OCI-LY7 (cell line): ENCODE results near the gene GNAO1. TPM values are rescaled to one million over a fixed set of nuclear protein-coding genes. Genes with fewer than 3 reads are reported as not detected.

Experiments
- BruUV-seq: library from RNA; stranded (reverse); fragments of 400-500 nt; replicated peaks from 2 replicates; lab custom pipeline; 2021; lab: Mats Ljungman, UMichigan
- CTCF ChIA-PET: fragments of 300-600 bp; sonication (Branson Sonifier 250); formaldehyde crosslinking; loops from one replicate; lab custom pipeline; 2022; ENCODE audit warnings: antibody characterized with exemption; ENCODE audit not compliant: unreplicated experiment; lab: Charles Lee
- POLR2A ChIA-PET: fragments of 300-600 bp; sonication (Branson Sonifier 250); formaldehyde crosslinking; loops from one replicate; lab custom pipeline; 2022; ENCODE audit warnings: antibody characterized with exemption; lab: Charles Lee
- DNase-seq: peaks from one replicate; pipeline ENCODE4 v3.0.0-alpha.2; 2015; ENCODE audit warnings: low spot score
- H2AFZ ChIP-seq: fragments of 200-600 bp; sonication (generic), shearing (Covaris generic); 2 replicates; pipeline ENCODE4 v1.6.1; 2014; ENCODE audit warnings: mild to moderate bottlenecking, antibody characterized with exemption, low read length, moderate library complexity
- H3K27ac ChIP-seq: fragments of 200-600 bp; sonication (generic); 2 replicates; pipeline ENCODE4 v1.5.1; 2014; ENCODE audit warnings: mixed run types, low read depth, mild to moderate bottlenecking, moderate library complexity, low read length, inconsistent platforms; ENCODE audit not compliant: poor library complexity, severe bottlenecking
- H3K36me3 ChIP-seq: fragments of 200-600 bp; sonication (generic); 2 replicates; pipeline ENCODE4 v1.6.1; 2014; ENCODE audit warnings: mild to moderate bottlenecking, antibody characterized with exemption, low read length, moderate library complexity, mixed read lengths; ENCODE audit not compliant: insufficient read depth
- H3K4me1 ChIP-seq: fragments of 200-600 bp; sonication (generic); 2 replicates; pipeline ENCODE4 v1.5.1; 2014; ENCODE audit warnings: mild to moderate bottlenecking, low read length; ENCODE audit not compliant: insufficient read depth, poor library complexity, severe bottlenecking
- H3K4me2 ChIP-seq: fragments of 200-600 bp; sonication (generic); 2 replicates; pipeline ENCODE4 v1.6.1; 2014; ENCODE audit warnings: mild to moderate bottlenecking, low read length
- H3K4me3 ChIP-seq: fragments of 200-600 bp; sonication (generic); 2 replicates; pipeline ENCODE4 v1.5.1; 2014; ENCODE audit warnings: mild to moderate bottlenecking, low read depth, low read length; ENCODE audit not compliant: poor library complexity, severe bottlenecking
- H3K79me2 ChIP-seq: fragments of 200-600 bp; sonication (generic); 2 replicates; pipeline ENCODE4 v1.6.1; 2016; ENCODE audit warnings: low read depth, mild to moderate bottlenecking, low read length, moderate library complexity, mixed read lengths; ENCODE audit not compliant: insufficient read depth
- H3K9me2 ChIP-seq: fragments of 200-600 bp; sonication (generic); 2 replicates; pipeline ENCODE4 v1.6.1; 2016; ENCODE audit warnings: mild to moderate bottlenecking, low read length, mixed read lengths; ENCODE audit not compliant: insufficient read depth
- H3K9me3 ChIP-seq: fragments of 200-600 bp; sonication (generic); 2 replicates; pipeline ENCODE4 v1.6.1; 2014; ENCODE audit warnings: mild to moderate bottlenecking, mixed run types, low read length, mixed read lengths
- H4K20me1 ChIP-seq: fragments of 200-600 bp; sonication (generic); 2 replicates; pipeline ENCODE4 v1.6.1; 2014; ENCODE audit warnings: mild to moderate bottlenecking, antibody characterized with exemption, low read length, moderate library complexity, mixed read lengths; ENCODE audit not compliant: insufficient read depth
- EZH2phosphoT487 ChIP-seq: fragments of 200-600 bp; sonication (generic); IDR thresholded peaks from 2 replicates; pipeline ENCODE4 v1.6.1; 2018; ENCODE audit warnings: low read depth, borderline replicate concordance, mild to moderate bottlenecking, mixed run types, antibody characterized with exemption, low read length, moderate library complexity, mixed read lengths
- intact Hi-C: fragments of 100-400 bp; cut with micrococcal nuclease; formaldehyde crosslinking; loops from one replicate; pipeline ENCODE4 v1.10.0; 2022; ENCODE audit not compliant: unreplicated experiment
- total RNA-seq, 2 experiments: library from RNA; depleted of rRNA in 1 of 2; stranded (reverse); fragments of >200 nt in 1 of 2; shearing (Covaris generic) in 1 of 2; gene quantifications; 2 replicates each; pipeline ENCODE4 v1.2.3, GENCODE V29; 2014 to 2022
- TF ChIP-seq, protein P1 (sequence below): fragments of 200-600 bp; sonication (generic); conservative IDR thresholded peaks from 2 replicates; pipeline ENCODE4 v1.5.1; 2014; ENCODE audit warnings: mild to moderate bottlenecking, antibody characterized with exemption, low read length, moderate library complexity, mixed read lengths

The GNAO1 gene
- total RNA-seq, 2 experiments from 2014 or later = not detected

DNA sequence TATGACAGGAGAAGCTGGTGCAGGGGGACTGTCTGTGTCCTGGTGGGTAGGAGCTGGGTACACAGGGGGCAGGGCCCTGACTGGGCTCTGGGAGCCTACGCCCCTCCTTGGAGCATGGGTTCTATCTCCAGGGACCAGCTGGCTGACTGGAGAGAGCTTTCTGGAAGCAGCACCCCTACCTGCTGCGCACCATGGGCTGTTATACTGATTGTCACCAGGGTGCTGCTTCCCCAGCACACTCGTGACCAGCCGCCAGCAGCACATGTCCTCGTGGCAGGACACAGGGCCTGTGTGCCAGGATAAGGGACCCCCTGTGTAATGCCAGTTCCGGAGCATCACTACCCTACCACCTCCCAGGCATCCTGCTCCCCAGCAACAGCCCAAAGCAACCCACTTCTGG lies 128.1 kb downstream of the GNAO1 start:
- intact Hi-C loops = no loop called here
- Histone ChIP-seq H2AFZ (no peak overlapping the region), H3K79me2 (no peaks in the 10 kb centered on the region), H3K36me3 (no peaks in the 10 kb centered on the region), H3K27ac (no peak overlapping the region), H3K4me3 (no peak overlapping the region), H3K4me1 (no peaks in the 10 kb centered on the region), H3K9me2 (no peaks in the 10 kb centered on the region), H3K9me3 (no peaks in the 10 kb centered on the region), H4K20me1 (no peaks in the 10 kb centered on the region), H3K4me2 (no peak overlapping the region)
- no TSS peak for BruUV-seq
- CTCF ChIA-PET = no interaction called here
- TF ChIP-seq EZH2phosphoT487 = no peak
- TF ChIP-seq, protein P1, sequence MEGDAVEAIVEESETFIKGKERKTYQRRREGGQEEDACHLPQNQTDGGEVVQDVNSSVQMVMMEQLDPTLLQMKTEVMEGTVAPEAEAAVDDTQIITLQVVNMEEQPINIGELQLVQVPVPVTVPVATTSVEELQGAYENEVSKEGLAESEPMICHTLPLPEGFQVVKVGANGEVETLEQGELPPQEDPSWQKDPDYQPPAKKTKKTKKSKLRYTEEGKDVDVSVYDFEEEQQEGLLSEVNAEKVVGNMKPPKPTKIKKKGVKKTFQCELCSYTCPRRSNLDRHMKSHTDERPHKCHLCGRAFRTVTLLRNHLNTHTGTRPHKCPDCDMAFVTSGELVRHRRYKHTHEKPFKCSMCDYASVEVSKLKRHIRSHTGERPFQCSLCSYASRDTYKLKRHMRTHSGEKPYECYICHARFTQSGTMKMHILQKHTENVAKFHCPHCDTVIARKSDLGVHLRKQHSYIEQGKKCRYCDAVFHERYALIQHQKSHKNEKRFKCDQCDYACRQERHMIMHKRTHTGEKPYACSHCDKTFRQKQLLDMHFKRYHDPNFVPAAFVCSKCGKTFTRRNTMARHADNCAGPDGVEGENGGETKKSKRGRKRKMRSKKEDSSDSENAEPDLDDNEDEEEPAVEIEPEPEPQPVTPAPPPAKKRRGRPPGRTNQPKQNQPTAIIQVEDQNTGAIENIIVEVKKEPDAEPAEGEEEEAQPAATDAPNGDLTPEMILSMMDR = no peak
- no peak for DNase-seq
- POLR2A ChIA-PET = interaction anchor here (0.6 to 1.5 kb wide), 4 partner anchors 11 to 385 kb away, joined by 3 to 4 read pairs (median 4); no protein-coding TSS in a partner anchor

DNA sequence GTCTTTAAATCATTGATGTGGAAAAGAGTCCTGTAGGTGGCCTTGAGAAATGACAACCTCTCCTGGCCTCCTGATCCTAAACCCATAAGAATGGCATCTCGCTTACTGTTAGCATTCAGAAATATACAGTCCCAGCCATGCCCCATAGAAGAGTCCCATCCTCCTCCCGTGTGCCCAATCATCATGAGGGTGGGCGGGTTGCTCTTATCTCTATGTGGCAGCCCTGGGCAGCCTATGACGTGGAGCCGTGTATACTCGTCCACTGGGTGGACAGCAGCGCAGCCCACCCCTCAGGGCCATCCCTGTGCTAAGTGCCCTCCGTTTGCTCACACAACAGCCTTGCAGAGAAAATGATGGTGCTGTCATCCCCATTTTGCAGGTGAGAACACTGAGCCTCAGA lies 128.8 kb downstream of the GNAO1 start:
- ChIA-PET POLR2A (interaction anchor here (0.9 to 1.5 kb wide), 2 partner anchors 11 to 17 kb away, joined by 3 to 4 read pairs; no protein-coding TSS in a partner anchor), CTCF (no interaction called here)
- Histone ChIP-seq H4K20me1 (no peaks in the 10 kb centered on the region), H3K4me2 (no peak overlapping the region), H2AFZ (no peak overlapping the region), H3K9me3 (no peaks in the 10 kb centered on the region), H3K4me3 (no peak overlapping the region), H3K4me1 (no peaks in the 10 kb centered on the region), H3K27ac (no peak overlapping the region), H3K9me2 (no peaks in the 10 kb centered on the region), H3K79me2 (no peaks in the 10 kb centered on the region), H3K36me3 (no peaks in the 10 kb centered on the region)
- DNase-seq = no peak
- no TSS peak for BruUV-seq
- no peak for TF ChIP-seq EZH2phosphoT487
- TF ChIP-seq, protein P1 = no peak
- intact Hi-C loops = no loop called here

DNA sequence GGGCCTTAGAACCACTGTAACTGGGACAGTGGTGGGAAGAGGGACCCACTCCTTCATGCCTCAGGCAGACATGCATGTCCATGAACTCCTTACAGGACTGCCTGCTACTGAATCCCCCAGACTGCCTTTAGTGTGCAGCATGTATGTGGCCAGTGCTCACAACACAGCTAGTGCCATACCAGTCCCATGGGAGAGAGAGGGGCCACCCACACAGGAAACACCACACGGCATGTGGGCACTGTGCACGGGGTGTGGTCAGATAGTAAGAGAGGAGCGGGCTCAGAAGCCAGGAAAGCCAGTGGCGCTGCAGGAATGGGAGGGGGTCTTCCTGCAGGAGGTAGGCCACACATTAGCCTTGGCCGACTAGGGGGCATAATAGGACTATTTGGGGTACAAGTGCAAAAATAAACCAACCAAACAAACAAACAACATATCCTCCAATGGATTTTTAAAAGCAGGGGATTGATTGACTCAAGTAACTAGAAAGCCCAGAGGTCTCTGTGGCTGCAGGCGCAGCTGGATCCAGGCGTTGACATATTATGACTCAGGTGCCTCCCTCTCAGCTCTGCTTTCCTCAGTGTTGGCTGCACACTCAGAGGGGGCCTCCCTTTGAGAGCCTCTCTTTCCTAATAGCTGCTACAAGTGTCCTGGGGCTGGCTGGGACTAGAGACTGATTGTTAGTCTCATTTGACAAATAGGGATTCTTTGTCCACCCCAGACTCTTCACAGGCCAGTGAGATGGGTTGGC lies 129.7 kb downstream of the GNAO1 start:
- BruUV-seq = no TSS peak
- no peak for DNase-seq

More for the DNA sequence above, 129.7 kb downstream of the GNAO1 start:
- no peaks in the 10 kb centered on the region for H3K9me3 ChIP-seq
- H3K79me2 ChIP-seq = no peaks in the 10 kb centered on the region
- TF ChIP-seq EZH2phosphoT487 = no peak
- TF ChIP-seq, protein P1 = no peak
- no peak overlapping the region for H2AFZ ChIP-seq
- no peaks in the 10 kb centered on the region for H3K4me1 ChIP-seq
- no peaks in the 10 kb centered on the region for H3K36me3 ChIP-seq
- CTCF ChIA-PET = interaction anchor here (0.9 kb wide), 1 partner anchor 21 kb away, joined by 3 read pairs; no protein-coding TSS in a partner anchor
- no peak overlapping the region for H3K4me2 ChIP-seq
- H3K4me3 ChIP-seq = no peak overlapping the region
- no peaks in the 10 kb centered on the region for H4K20me1 ChIP-seq
- POLR2A ChIA-PET = no interaction called here
- H3K27ac ChIP-seq = no peak overlapping the region
- intact Hi-C loops = no loop called here
- H3K9me2 ChIP-seq = no peaks in the 10 kb centered on the region
